Upper lobe of left lung (tissue), 4 donors: ENCODE measurements around the gene CDK13.

Experiments used
- POLR2A ChIP-seq, 4 donors: fragments of 450-650 bp; IDR thresholded peaks; one replicate each; pipeline ENCODE4 v1.5.1; 2016 to 2017; ENCODE audit warnings: antibody characterized with exemption in 4 of 4, mild to moderate bottlenecking in 2 of 4
- POLR2AphosphoS5 ChIP-seq, 2 donors: sonication (generic); formaldehyde crosslinking; IDR thresholded peaks; one replicate each; pipeline ENCODE4 v1.5.1; 2017; ENCODE audit warnings: antibody characterized with exemption in 2 of 2
- TF ChIP-seq, protein P1 (sequence below), 6 experiments: fragments of 450-650 bp in 4 of 6; fragments of 200-600 bp in 2 of 6; sonication (generic) in 2 of 6; IDR thresholded peaks; one replicate each; pipeline ENCODE4 v1.5.1; 2016 to 2019; ENCODE audit warnings: antibody characterized with exemption in 6 of 6

DNA sequence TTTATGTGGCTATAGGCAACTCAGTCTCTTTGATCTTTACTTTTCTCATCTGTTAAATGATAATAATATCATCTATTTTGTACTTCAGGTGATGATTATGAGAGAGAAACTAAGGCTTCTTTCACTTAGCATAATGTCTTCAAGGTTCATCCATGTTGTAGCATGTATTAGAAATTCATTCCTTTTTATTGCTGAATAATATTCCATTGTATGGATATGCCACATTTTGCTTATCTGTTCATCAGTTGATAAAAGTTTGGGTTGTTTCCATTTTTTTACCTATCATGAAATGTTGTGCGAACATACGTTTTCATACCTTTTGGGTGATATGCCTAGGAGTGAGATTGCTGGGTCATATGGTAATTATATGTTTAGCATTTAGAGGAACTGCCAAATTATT lies 7.2 kb upstream of the CDK13 start:
- TF ChIP-seq, protein P1, sequence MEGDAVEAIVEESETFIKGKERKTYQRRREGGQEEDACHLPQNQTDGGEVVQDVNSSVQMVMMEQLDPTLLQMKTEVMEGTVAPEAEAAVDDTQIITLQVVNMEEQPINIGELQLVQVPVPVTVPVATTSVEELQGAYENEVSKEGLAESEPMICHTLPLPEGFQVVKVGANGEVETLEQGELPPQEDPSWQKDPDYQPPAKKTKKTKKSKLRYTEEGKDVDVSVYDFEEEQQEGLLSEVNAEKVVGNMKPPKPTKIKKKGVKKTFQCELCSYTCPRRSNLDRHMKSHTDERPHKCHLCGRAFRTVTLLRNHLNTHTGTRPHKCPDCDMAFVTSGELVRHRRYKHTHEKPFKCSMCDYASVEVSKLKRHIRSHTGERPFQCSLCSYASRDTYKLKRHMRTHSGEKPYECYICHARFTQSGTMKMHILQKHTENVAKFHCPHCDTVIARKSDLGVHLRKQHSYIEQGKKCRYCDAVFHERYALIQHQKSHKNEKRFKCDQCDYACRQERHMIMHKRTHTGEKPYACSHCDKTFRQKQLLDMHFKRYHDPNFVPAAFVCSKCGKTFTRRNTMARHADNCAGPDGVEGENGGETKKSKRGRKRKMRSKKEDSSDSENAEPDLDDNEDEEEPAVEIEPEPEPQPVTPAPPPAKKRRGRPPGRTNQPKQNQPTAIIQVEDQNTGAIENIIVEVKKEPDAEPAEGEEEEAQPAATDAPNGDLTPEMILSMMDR (IDR thresholded peaks at IDR 0.05): no peak
- TF ChIP-seq POLR2A (IDR thresholded peaks at IDR 0.05) (no peak), POLR2AphosphoS5 (IDR thresholded peaks at IDR 0.05) (no peak)
